IMR-90 (cell line): ENCODE measurements around the gene TACC3. TPM values are rescaled to one million over a fixed set of nuclear protein-coding genes. Genes with fewer than 3 reads are reported as not detected.

Source experiments
- ATAC-seq: fragments of 200-7000 bp; cut with Tn5 transposase; 2 replicates; pipeline ENCODE4 v1.9.1; 2020; ENCODE audit warnings: low read depth, mild to moderate bottlenecking, moderate library complexity
- BruUV-seq: library from RNA; stranded (reverse); fragments of 400-500 nt; replicated peaks from 2 replicates; lab custom pipeline; 2021; lab: Mats Ljungman, UMichigan
- CTCF ChIA-PET: fragments of 300-600 bp; formaldehyde crosslinking; extraction: SDS; loops from one replicate; lab custom pipeline; 2021; ENCODE audit warnings: antibody characterized with exemption; lab: Yijun Ruan, JAX
- POLR2A ChIA-PET: fragments of 300-600 bp; sonication (Branson Sonifier 250); formaldehyde crosslinking; loops from one replicate; lab custom pipeline; 2022; ENCODE audit warnings: antibody characterized with exemption; ENCODE audit not compliant: unreplicated experiment; lab: Charles Lee
- DNase-seq: peaks from one replicate; pipeline ENCODE4 v3.0.0; 2013
- H2AFZ ChIP-seq: replicated peaks from 2 replicates; pipeline ENCODE3; 2013; ENCODE audit warnings: low read length, mild to moderate bottlenecking; ENCODE audit not compliant: poor library complexity
- H2AK5ac ChIP-seq: 2 replicates; pipeline ENCODE4 v1.6.1; 2013; ENCODE audit warnings: low read depth, low read length, inconsistent platforms
- H2AK9ac ChIP-seq: replicated peaks from 2 replicates; pipeline ENCODE3; 2013; ENCODE audit warnings: mild to moderate bottlenecking, low read depth, low read length, moderate library complexity; ENCODE audit not compliant: poor library complexity
- H2BK120ac ChIP-seq: 2 replicates; pipeline ENCODE4 v1.6.1; 2013; ENCODE audit warnings: low read depth, low read length, inconsistent platforms
- H2BK15ac ChIP-seq: 3 replicates; pipeline ENCODE4 v1.6.1; 2013; ENCODE audit warnings: low read depth, low read length, inconsistent platforms
- H2BK20ac ChIP-seq: 2 replicates; pipeline ENCODE4 v1.6.1; 2013; ENCODE audit warnings: low read depth, mild to moderate bottlenecking, inconsistent platforms, low read length, moderate library complexity
- H2BK5ac ChIP-seq: 2 replicates; pipeline ENCODE4 v1.6.1; 2013; ENCODE audit warnings: mild to moderate bottlenecking, low read depth, low read length, inconsistent platforms; ENCODE audit not compliant: poor library complexity, severe bottlenecking
- H3K14ac ChIP-seq: replicated peaks from 2 replicates; pipeline ENCODE4 v1.6.1; 2013; ENCODE audit warnings: low read depth, low read length, inconsistent platforms
- H3K18ac ChIP-seq: 2 replicates; pipeline ENCODE4 v1.6.1; 2013; ENCODE audit warnings: low read depth, low read length, control low read depth
- H3K23ac ChIP-seq: 2 replicates; pipeline ENCODE4 v1.6.1; 2013; ENCODE audit warnings: low read depth, low read length, inconsistent platforms
- H3K27ac ChIP-seq: 2 replicates; pipeline ENCODE4 v1.5.1; 2013; ENCODE audit warnings: mild to moderate bottlenecking, control low read depth, low read length; ENCODE audit not compliant: insufficient read depth
- H3K27me3 ChIP-seq: 2 replicates; pipeline ENCODE4 v1.6.1; 2013; ENCODE audit warnings: low read length; ENCODE audit not compliant: control insufficient read depth, insufficient read depth
- H3K36me3 ChIP-seq: 2 replicates; pipeline ENCODE4 v1.6.1; 2013; ENCODE audit warnings: low read length, mixed read lengths; ENCODE audit not compliant: control insufficient read depth, insufficient read depth
- H3K4ac ChIP-seq: 2 replicates; pipeline ENCODE4 v1.6.1; 2013; ENCODE audit warnings: low read depth, low read length, inconsistent platforms
- H3K4me1 ChIP-seq: 2 replicates; pipeline ENCODE4 v1.6.1; 2013; ENCODE audit warnings: low read length, mixed read lengths; ENCODE audit not compliant: control insufficient read depth, insufficient read depth
- H3K4me2 ChIP-seq: 2 replicates; pipeline ENCODE4 v1.6.1; 2013; ENCODE audit warnings: low read depth, mild to moderate bottlenecking, control low read depth, low read length, moderate library complexity
- H3K4me3 ChIP-seq: 2 replicates; pipeline ENCODE4 v1.5.1; 2013; ENCODE audit warnings: low read depth, mild to moderate bottlenecking, control low read depth, low read length, moderate library complexity; ENCODE audit not compliant: insufficient read depth
- H3K56ac ChIP-seq: 2 replicates; pipeline ENCODE4 v1.6.1; 2013; ENCODE audit warnings: low read length, inconsistent platforms; ENCODE audit not compliant: insufficient read depth; ENCODE audit errors: extremely low read depth
- H3K79me1 ChIP-seq, 2 experiments: 2 replicates each; pipeline ENCODE4 v1.6.1; 2013; ENCODE audit warnings: low read length in 2 of 2, inconsistent platforms in 1 of 2, low read depth in 1 of 2
- H3K9ac ChIP-seq: 2 replicates; pipeline ENCODE4 v1.6.1; 2013; ENCODE audit warnings: low read depth, low read length, control low read depth
- H3K9me1 ChIP-seq: 2 replicates; pipeline ENCODE4 v1.6.1; 2013; ENCODE audit warnings: low read length, inconsistent platforms; ENCODE audit not compliant: insufficient read depth
- H3K9me3 ChIP-seq: 2 replicates; pipeline ENCODE4 v1.6.1; 2013; ENCODE audit warnings: low read length; ENCODE audit not compliant: control insufficient read depth, insufficient read depth
- H4K20me1 ChIP-seq: 2 replicates; pipeline ENCODE4 v1.6.1; 2013; ENCODE audit warnings: low read length, inconsistent platforms; ENCODE audit not compliant: insufficient read depth
- H4K5ac ChIP-seq: 2 replicates; pipeline ENCODE4 v1.6.1; 2013; ENCODE audit warnings: mild to moderate bottlenecking, low read depth, low read length, control low read depth
- H4K8ac ChIP-seq, 2 experiments: 2 replicates each; pipeline ENCODE4 v1.6.1; 2013; ENCODE audit warnings: low read depth in 2 of 2, low read length in 2 of 2, control low read depth in 1 of 2, inconsistent platforms in 1 of 2
- H4K91ac ChIP-seq: 2 replicates; pipeline ENCODE4 v1.6.1; 2013; ENCODE audit warnings: low read depth, low read length, inconsistent platforms; ENCODE audit not compliant: insufficient read depth
- BHLHE40 ChIP-seq: fragments of 150-350 bp; IDR thresholded peaks from 2 replicates; pipeline ENCODE4 v1.6.1; 2016; ENCODE audit warnings: mild to moderate bottlenecking, low read depth, low read length
- CEBPB ChIP-seq: IDR thresholded peaks from 2 replicates; pipeline ENCODE4 v1.6.1; 2012; ENCODE audit warnings: low read depth, low read length, improper control_type of control experiment
- CHD1 ChIP-seq: IDR thresholded peaks from 2 replicates; pipeline ENCODE4 v1.6.1; 2012; ENCODE audit warnings: low read depth, low read length, improper control_type of control experiment
- FOS ChIP-seq: fragments of 150-350 bp; IDR thresholded peaks from 2 replicates; pipeline ENCODE4 v1.6.1; 2016; ENCODE audit warnings: low read depth, low read length
- MAFK ChIP-seq: IDR thresholded peaks from 2 replicates; pipeline ENCODE4 v1.6.1; 2012; ENCODE audit warnings: low read depth, low read length, improper control_type of control experiment
- MAZ ChIP-seq: IDR thresholded peaks from 2 replicates; pipeline ENCODE4 v1.6.1; 2012; ENCODE audit warnings: low read depth, mild to moderate bottlenecking, low read length, improper control_type of control experiment, moderate library complexity, borderline replicate concordance
- NFE2L2 ChIP-seq: fragments of 150-350 bp; IDR thresholded peaks from 2 replicates; pipeline ENCODE4 v1.6.1; 2016; ENCODE audit warnings: low read depth, mild to moderate bottlenecking, low read length
- POLR2A ChIP-seq: IDR thresholded peaks from 2 replicates; pipeline ENCODE4 v1.6.1; 2012; ENCODE audit warnings: mild to moderate bottlenecking, low read depth, low read length
- RAD21 ChIP-seq: IDR thresholded peaks from 2 replicates; pipeline ENCODE4 v1.6.1; 2012; ENCODE audit warnings: low read length, improper control_type of control experiment
- RCOR1 ChIP-seq: IDR thresholded peaks from 2 replicates; pipeline ENCODE4 v1.6.1; 2012; ENCODE audit warnings: mild to moderate bottlenecking, low read length, improper control_type of control experiment; ENCODE audit not compliant: insufficient replicate concordance
- SMC3 ChIP-seq: fragments of 150-350 bp; IDR thresholded peaks from 2 replicates; pipeline ENCODE4 v1.6.1; 2016; ENCODE audit warnings: low read depth, mild to moderate bottlenecking, antibody characterized with exemption, low read length, moderate library complexity
- USF2 ChIP-seq: fragments of 150-350 bp; IDR thresholded peaks from 2 replicates; pipeline ENCODE4 v1.6.1; 2017; ENCODE audit warnings: mild to moderate bottlenecking, antibody characterized with exemption, low read length, low read depth
- WGBS, 2 experiments: methylation state at CpG; one replicate each; pipeline versions ENCODE4 v1.1.5 to v1.1.7; 2013; ENCODE audit warnings: missing lambda C conversion rate in 2 of 2; ENCODE audit not compliant: insufficient read length in 1 of 2; ENCODE audit errors: extremely low coverage in 2 of 2; 5-methylcytosine and 5-hydroxymethylcytosine counted together
- dilution Hi-C: fragments of 300-500 bp; cut with HindIII; formaldehyde crosslinking; loops from one replicate; pipeline ENCODE4 v1.14.3; 2018; ENCODE audit warnings: low sequenced_read_pairs; ENCODE audit not compliant: unreplicated experiment
- in situ Hi-C: fragments of 300-500 bp; cut with MboI; formaldehyde crosslinking; loops from 3 replicates; pipeline ENCODE4 v1.14.3; 2019; ENCODE audit warnings: low sequenced_read_pairs, inconsistent platforms, mixed read lengths
- intact Hi-C: fragments of 100-400 bp; cut with micrococcal nuclease; formaldehyde crosslinking; loops from 2 replicates; pipeline ENCODE4 v1.10.0; 2022
- polyA plus RNA-seq, 3 experiments: library from polyadenylated mRNA; depleted of rRNA; stranded (reverse); fragments of >200 nt; gene quantifications; 2 replicates each; pipeline ENCODE4 v1.2.3, GENCODE V29; 2012; ENCODE audit warnings: low replicate concordance in 1 of 3
- total RNA-seq: library from RNA; depleted of rRNA; stranded (reverse); fragments of >200 nt; gene quantifications from 2 replicates; pipeline ENCODE4 v1.2.3, GENCODE V29; 2012
- TF ChIP-seq, protein P1 (sequence below): fragments of 150-350 bp; IDR thresholded peaks from 2 replicates; pipeline ENCODE4 v1.6.1; 2016; ENCODE audit warnings: low read depth, mild to moderate bottlenecking, low read length, moderate library complexity, borderline replicate concordance
- TF ChIP-seq, protein P2 (sequence below): conservative IDR thresholded peaks from 2 replicates; pipeline ENCODE4 v1.5.1; 2012; ENCODE audit warnings: mild to moderate bottlenecking, low read depth, low read length, improper control_type of control experiment

Gene TACC3
- total and polyA plus RNA-seq, 2 of the 4 experiments (the other 2 are of a cell fraction): 15.1 to 49.7 TPM

DNA sequence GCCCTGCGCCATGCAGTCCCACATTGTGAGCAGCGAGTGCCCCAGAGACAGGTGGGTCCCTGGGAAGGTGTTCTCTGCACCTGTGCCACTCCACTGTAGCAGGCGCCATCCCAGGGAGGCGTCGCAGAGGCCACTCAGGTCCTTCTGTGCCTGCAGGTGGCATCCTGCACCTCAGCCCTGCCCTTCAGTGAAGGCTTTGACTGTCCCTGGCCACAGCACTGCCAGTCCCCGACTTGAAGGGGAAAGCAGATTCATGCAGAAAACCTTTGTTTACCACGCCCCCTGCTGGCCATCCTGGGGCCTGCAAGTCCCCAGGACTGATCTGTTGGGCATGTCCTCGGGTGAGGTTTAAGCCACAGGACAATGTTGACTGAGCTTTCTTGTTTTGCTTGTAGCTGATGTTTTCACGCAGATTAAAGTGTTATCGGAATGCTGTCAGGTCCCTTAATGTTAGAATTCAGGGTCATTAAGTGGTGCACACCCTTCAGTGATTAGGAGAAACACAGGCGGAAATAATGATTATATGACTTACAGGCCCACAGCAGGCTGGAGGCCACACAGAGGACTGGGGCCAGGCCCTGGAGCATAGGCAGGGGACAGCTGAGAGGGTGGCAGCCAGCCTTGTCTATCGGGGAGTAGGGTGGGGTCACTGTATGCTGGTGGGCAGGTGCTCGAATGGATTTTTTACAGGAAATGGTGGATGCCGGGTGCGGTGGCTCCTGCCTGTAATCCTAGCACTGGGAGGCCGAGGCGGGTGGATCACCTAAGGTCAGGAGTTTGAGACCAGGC lies 5.0 kb downstream of the TACC3 start:
- H2AK5ac ChIP-seq: peak overlapping the region; percentile 64; the same call in 1 of the 2 replicates
- no peak overlapping the region for H3K4me2 ChIP-seq
- H4K8ac ChIP-seq: peak overlapping the region in 1 of 2 experiments; percentile 87; a peak in 2 of 4 replicates
- H3K27me3 ChIP-seq: no peaks in the 10 kb centered on the region
- no peak overlapping the region for H3K9ac ChIP-seq
- H3K56ac ChIP-seq: no peak overlapping the region
- ChIA-PET CTCF (interaction anchor here (0.6 to 1.6 kb wide), 3 partner anchors 14 to 95 kb away, joined by 3 to 13 read pairs (median 3); partner anchors contain the start of gene SLBP), POLR2A (no interaction called here)
- no peaks in the 10 kb centered on the region for H3K9me3 ChIP-seq
- peaks cover 40 to 79% of the 10 kb centered on the region in 2 experiments for H3K79me1 ChIP-seq
- peak overlapping the region; percentile 52 for H4K5ac ChIP-seq
- peak overlapping the region; percentile 25 for H2BK5ac ChIP-seq
- H4K91ac ChIP-seq: no peak overlapping the region
- H3K36me3 ChIP-seq: peaks cover 17% of the 10 kb centered on the region
- in situ Hi-C loops (no loop called here), intact Hi-C loops (loop anchor here (1.0 to 10.0 kb wide), 2 partner anchors 33 to 362 kb away; no protein-coding TSS in a partner anchor), dilution Hi-C loops (no loop called here)
- peak overlapping the region; percentile 40; the same call in 1 of the 2 replicates for H3K4ac ChIP-seq
- ATAC-seq (peak; percentile 76), DNase-seq (peak; percentile 78)
- H4K20me1 ChIP-seq: peaks cover 24% of the 10 kb centered on the region
- peak overlapping the region; percentile 85; the same call in 1 of the 2 replicates for H2BK20ac ChIP-seq
- H3K4me3 ChIP-seq: no peak overlapping the region
- no peak overlapping the region for H3K27ac ChIP-seq
- H3K14ac ChIP-seq: 0 out of 2 replicates have a peak overlapping the region, but pooled peaks have one; percentile 78
- 63% methylated on average over 9 of the region's 17 CpGs; no CpG with 5 or more reads in 1 of the 2 experiments for WGBS, 2 experiments
- BruUV-seq: no TSS peak
- TF ChIP-seq POLR2A: no peak
- TF ChIP-seq CHD1: no peak
- TF ChIP-seq, protein P1, sequence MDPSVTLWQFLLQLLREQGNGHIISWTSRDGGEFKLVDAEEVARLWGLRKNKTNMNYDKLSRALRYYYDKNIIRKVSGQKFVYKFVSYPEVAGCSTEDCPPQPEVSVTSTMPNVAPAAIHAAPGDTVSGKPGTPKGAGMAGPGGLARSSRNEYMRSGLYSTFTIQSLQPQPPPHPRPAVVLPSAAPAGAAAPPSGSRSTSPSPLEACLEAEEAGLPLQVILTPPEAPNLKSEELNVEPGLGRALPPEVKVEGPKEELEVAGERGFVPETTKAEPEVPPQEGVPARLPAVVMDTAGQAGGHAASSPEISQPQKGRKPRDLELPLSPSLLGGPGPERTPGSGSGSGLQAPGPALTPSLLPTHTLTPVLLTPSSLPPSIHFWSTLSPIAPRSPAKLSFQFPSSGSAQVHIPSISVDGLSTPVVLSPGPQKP: no peak
- no peak for TF ChIP-seq MAZ
- no peak for TF ChIP-seq BHLHE40
- peak; percentile 72 for TF ChIP-seq RAD21
- TF ChIP-seq, protein P2, sequence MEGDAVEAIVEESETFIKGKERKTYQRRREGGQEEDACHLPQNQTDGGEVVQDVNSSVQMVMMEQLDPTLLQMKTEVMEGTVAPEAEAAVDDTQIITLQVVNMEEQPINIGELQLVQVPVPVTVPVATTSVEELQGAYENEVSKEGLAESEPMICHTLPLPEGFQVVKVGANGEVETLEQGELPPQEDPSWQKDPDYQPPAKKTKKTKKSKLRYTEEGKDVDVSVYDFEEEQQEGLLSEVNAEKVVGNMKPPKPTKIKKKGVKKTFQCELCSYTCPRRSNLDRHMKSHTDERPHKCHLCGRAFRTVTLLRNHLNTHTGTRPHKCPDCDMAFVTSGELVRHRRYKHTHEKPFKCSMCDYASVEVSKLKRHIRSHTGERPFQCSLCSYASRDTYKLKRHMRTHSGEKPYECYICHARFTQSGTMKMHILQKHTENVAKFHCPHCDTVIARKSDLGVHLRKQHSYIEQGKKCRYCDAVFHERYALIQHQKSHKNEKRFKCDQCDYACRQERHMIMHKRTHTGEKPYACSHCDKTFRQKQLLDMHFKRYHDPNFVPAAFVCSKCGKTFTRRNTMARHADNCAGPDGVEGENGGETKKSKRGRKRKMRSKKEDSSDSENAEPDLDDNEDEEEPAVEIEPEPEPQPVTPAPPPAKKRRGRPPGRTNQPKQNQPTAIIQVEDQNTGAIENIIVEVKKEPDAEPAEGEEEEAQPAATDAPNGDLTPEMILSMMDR: peak; percentile 86
- no peak for TF ChIP-seq RCOR1
- no peak for TF ChIP-seq USF2
- no peak for TF ChIP-seq FOS
- no peak for TF ChIP-seq CEBPB
- TF ChIP-seq SMC3: peak; percentile 57
- TF ChIP-seq MAFK: no peak
- TF ChIP-seq NFE2L2: no peak
- H2BK120ac ChIP-seq: no peak overlapping the region; the same call in 1 of the 2 replicates
- H3K4me1 ChIP-seq: peaks cover 19% of the 10 kb centered on the region
- peak overlapping the region; percentile 83 for H2AK9ac ChIP-seq
- no peak overlapping the region for H2BK15ac ChIP-seq
- H2AFZ ChIP-seq: peak overlapping the region; percentile 79
- H3K23ac ChIP-seq: no peak overlapping the region
- peaks cover 9% of the 10 kb centered on the region for H3K9me1 ChIP-seq
- H3K18ac ChIP-seq: no peak overlapping the region
